Neural progenitor cell (in vitro differentiated cells): Measurements from ENCODE around the gene PA2G4. TPM values are rescaled to one million over a fixed set of nuclear protein-coding genes. Genes with fewer than 3 reads are reported as not detected.
"Not testable (repeated sequence)": the region's sequence is repeated elsewhere in the genome, so short reads cannot be mapped to it uniquely, and the experiment has no call there.

Source experiments
- DNase-seq: peaks from one replicate; pipeline ENCODE4 v3.0.0-alpha.2; 2016; ENCODE audit warnings: low spot score
- H2AFZ ChIP-seq: fragments of 200-600 bp; sonication (generic); replicated peaks from 2 replicates; pipeline ENCODE4 v1.6.1; 2016; ENCODE audit warnings: antibody characterized with exemption
- H3F3A ChIP-seq: fragments of 200-600 bp; sonication (generic); 2 replicates; pipeline ENCODE4 v1.6.1; 2016; ENCODE audit warnings: antibody characterized with exemption, low read depth
- H3K27ac ChIP-seq: fragments of 200-600 bp; sonication (generic); 2 replicates; pipeline ENCODE4 v1.5.1; 2016; ENCODE audit warnings: mild to moderate bottlenecking
- H3K27me3 ChIP-seq: fragments of 200-600 bp; sonication (generic); 2 replicates; pipeline ENCODE4 v1.6.1; 2016; ENCODE audit warnings: mild to moderate bottlenecking, moderate library complexity
- H3K36me3 ChIP-seq: fragments of 200-600 bp; sonication (generic); 2 replicates; pipeline ENCODE4 v1.5.1; 2016
- H3K4me1 ChIP-seq: fragments of 200-600 bp; sonication (generic); 2 replicates; pipeline ENCODE4 v1.6.1; 2016; ENCODE audit warnings: mixed run types
- H3K4me2 ChIP-seq: fragments of 200-600 bp; sonication (generic); 2 replicates; pipeline ENCODE4 v1.6.1; 2016
- H3K4me3 ChIP-seq: fragments of 200-600 bp; sonication (generic); 2 replicates; pipeline ENCODE4 v1.5.1; 2016
- H3K79me2 ChIP-seq: fragments of 200-600 bp; sonication (generic); 2 replicates; pipeline ENCODE4 v1.6.1; 2016; ENCODE audit warnings: low read depth
- H3K9ac ChIP-seq: fragments of 200-600 bp; sonication (generic); 2 replicates; pipeline ENCODE4 v1.6.1; 2016
- H3K9me3 ChIP-seq: fragments of 200-600 bp; sonication (generic); 2 replicates; pipeline ENCODE4 v1.5.1; 2016; ENCODE audit warnings: low read depth
- H4K20me1 ChIP-seq: fragments of 200-600 bp; sonication (generic); 2 replicates; pipeline ENCODE4 v1.6.1; 2016; ENCODE audit warnings: low read depth
- H3K27ac Mint-ChIP-seq: 3 replicates; pipeline ENCODE4 v1.8.0; 2021; ENCODE audit warnings: mixed read lengths
- H3K27me3 Mint-ChIP-seq: 2 replicates; pipeline ENCODE4 v1.8.0; 2022; ENCODE audit warnings: low read depth, mild to moderate bottlenecking, inconsistent platforms, moderate library complexity, mixed read lengths; ENCODE audit not compliant: insufficient read depth
- H3K36me3 Mint-ChIP-seq: 3 replicates; pipeline ENCODE4 v1.8.0; 2021; ENCODE audit warnings: mixed read lengths
- H3K4me1 Mint-ChIP-seq: 3 replicates; pipeline ENCODE4 v1.8.0; 2021; ENCODE audit warnings: mixed read lengths
- H3K4me3 Mint-ChIP-seq: 3 replicates; pipeline ENCODE4 v1.8.0; 2021; ENCODE audit warnings: mild to moderate bottlenecking, moderate library complexity, mixed read lengths
- H3K9me3 Mint-ChIP-seq: 3 replicates; pipeline ENCODE4 v1.8.0; 2020; ENCODE audit warnings: mixed read lengths
- EZH2 ChIP-seq: fragments of 200-600 bp; sonication (generic); IDR thresholded peaks from 2 replicates; pipeline ENCODE4 v1.6.1; 2017; ENCODE audit warnings: antibody characterized with exemption, mild to moderate bottlenecking, moderate library complexity
- EZH2phosphoT487 ChIP-seq: fragments of 200-600 bp; sonication (generic); IDR thresholded peaks from 2 replicates; pipeline ENCODE4 v1.6.1; 2017; ENCODE audit warnings: antibody characterized with exemption
- total RNA-seq: library from RNA; depleted of rRNA; stranded (reverse); fragments of >200 nt; gene quantifications from 2 replicates; pipeline ENCODE4 v1.2.3, GENCODE V29; 2015; ENCODE audit warnings: low replicate concordance
- TF ChIP-seq, protein P1 (sequence below): fragments of 200-600 bp; sonication (generic); IDR thresholded peaks from 2 replicates; pipeline ENCODE4 v1.5.1; 2017; ENCODE audit warnings: antibody characterized with exemption, mild to moderate bottlenecking

PA2G4 gene
- total RNA-seq, 1 donor from 2014 or later, result 242 TPM

DNA sequence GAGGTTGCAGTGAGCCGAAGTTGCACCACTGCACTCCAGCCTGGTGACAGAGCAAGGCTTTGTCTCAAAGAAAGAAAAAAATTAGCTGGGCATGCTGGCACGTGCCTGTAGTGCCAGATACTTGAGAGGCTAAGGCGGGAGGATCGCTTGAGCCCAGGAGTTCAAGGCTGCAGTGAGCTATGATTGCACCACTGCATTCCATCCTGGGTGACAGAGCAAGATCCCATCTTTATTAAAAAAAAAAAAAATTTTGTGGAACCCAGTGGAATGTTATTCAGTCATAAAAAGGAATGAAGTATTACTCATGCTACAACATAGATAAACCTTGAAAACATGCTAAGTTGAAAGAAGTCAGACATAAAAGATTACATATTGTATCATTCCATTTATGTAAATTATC is 32.7 kb upstream of the PA2G4 start:
- Histone ChIP-seq H3K4me1 (no peaks in the 10 kb centered on the region), H3K27me3 (no peaks in the 10 kb centered on the region), H3K27ac (no peak overlapping the region), H3K4me2 (no peak overlapping the region), H3K9ac (no peak overlapping the region), H3K9me3 (no peaks in the 10 kb centered on the region), H3K4me3 (no peak overlapping the region), H4K20me1 (no peaks in the 10 kb centered on the region), H3K79me2 (no peaks in the 10 kb centered on the region), H2AFZ (no peak overlapping the region), H3F3A (no peaks in the 10 kb centered on the region), H3K36me3 (no peaks in the 10 kb centered on the region)
- H3K4me1 Mint-ChIP-seq, result no peaks in the 10 kb centered on the region
- no peak overlapping the region for H3K27ac Mint-ChIP-seq
- no peak overlapping the region for H3K4me3 Mint-ChIP-seq
- no peak for TF ChIP-seq EZH2
- TF ChIP-seq, protein P1, sequence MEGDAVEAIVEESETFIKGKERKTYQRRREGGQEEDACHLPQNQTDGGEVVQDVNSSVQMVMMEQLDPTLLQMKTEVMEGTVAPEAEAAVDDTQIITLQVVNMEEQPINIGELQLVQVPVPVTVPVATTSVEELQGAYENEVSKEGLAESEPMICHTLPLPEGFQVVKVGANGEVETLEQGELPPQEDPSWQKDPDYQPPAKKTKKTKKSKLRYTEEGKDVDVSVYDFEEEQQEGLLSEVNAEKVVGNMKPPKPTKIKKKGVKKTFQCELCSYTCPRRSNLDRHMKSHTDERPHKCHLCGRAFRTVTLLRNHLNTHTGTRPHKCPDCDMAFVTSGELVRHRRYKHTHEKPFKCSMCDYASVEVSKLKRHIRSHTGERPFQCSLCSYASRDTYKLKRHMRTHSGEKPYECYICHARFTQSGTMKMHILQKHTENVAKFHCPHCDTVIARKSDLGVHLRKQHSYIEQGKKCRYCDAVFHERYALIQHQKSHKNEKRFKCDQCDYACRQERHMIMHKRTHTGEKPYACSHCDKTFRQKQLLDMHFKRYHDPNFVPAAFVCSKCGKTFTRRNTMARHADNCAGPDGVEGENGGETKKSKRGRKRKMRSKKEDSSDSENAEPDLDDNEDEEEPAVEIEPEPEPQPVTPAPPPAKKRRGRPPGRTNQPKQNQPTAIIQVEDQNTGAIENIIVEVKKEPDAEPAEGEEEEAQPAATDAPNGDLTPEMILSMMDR, result no peak
- TF ChIP-seq EZH2phosphoT487, result no peak
- DNase-seq, result no peak
- peaks cover under 1% of the 10 kb centered on the region for H3K9me3 Mint-ChIP-seq
- H3K36me3 Mint-ChIP-seq, result no peaks in the 10 kb centered on the region
- peaks cover 14% of the 10 kb centered on the region for H3K27me3 Mint-ChIP-seq

DNA sequence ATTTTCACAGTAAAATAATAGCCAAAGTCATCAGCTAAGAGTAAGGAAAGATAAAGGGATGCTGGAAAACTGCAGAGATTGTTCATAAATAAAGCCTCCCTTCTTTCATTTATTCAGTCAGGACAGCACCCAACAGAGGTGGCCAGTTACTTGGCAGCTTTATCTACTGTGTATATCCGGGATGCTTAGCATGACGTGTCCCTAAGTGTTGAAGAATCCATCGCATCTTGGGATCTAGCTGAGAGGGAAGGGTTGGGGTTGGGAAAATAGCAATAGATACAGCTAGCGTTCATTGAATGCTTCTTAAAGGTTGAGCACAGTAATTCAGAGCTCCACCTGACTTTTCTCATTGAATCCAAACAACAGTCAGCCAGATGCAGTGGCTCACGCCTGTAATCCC is 30.0 kb upstream of the PA2G4 start:
- H3K4me1 Mint-ChIP-seq, result peaks cover 3% of the 10 kb centered on the region
- H3K9me3 Mint-ChIP-seq, result peaks cover 6% of the 10 kb centered on the region
- no peak overlapping the region for H3K4me3 Mint-ChIP-seq
- no peak for DNase-seq
- Histone ChIP-seq H3K4me1 (no peaks in the 10 kb centered on the region), H3K9ac (no peak overlapping the region), H3K9me3 (no peaks in the 10 kb centered on the region), H3K27ac (no peak overlapping the region), H3K4me3 (no peak overlapping the region), H4K20me1 (no peaks in the 10 kb centered on the region), H3K4me2 (no peak overlapping the region), H3K36me3 (no peaks in the 10 kb centered on the region), H3K27me3 (peaks cover under 1% of the 10 kb centered on the region), H3F3A (peaks cover 14% of the 10 kb centered on the region), H3K79me2 (no peaks in the 10 kb centered on the region), H2AFZ (no peak overlapping the region)
- no peaks in the 10 kb centered on the region for H3K36me3 Mint-ChIP-seq
- no peak overlapping the region for H3K27ac Mint-ChIP-seq
- peaks cover 19% of the 10 kb centered on the region for H3K27me3 Mint-ChIP-seq
- no peak for TF ChIP-seq EZH2
- TF ChIP-seq, protein P1, result no peak
- TF ChIP-seq EZH2phosphoT487, result no peak

GRCh38 chr12:56077966-56078365 is 26.4 kb upstream of the PA2G4 start:
- H3K4me3 ChIP-seq, H3K27ac ChIP-seq, H3K9ac ChIP-seq, H2AFZ ChIP-seq, H3K9me3 Mint-ChIP-seq, H3K4me3 Mint-ChIP-seq, H3K9me3 ChIP-seq, H4K20me1 ChIP-seq, H3K4me2 ChIP-seq, H3K36me3 ChIP-seq, H3K36me3 Mint-ChIP-seq, H3K27ac Mint-ChIP-seq, H3K79me2 ChIP-seq, H3K4me1 Mint-ChIP-seq, DNase-seq: not testable (repeated sequence)
- peaks cover 16% of the 10 kb centered on the region for H3K4me1 ChIP-seq
- peaks cover 24% of the 10 kb centered on the region for H3K27me3 Mint-ChIP-seq
- H3K27me3 ChIP-seq, result peaks cover 25% of the 10 kb centered on the region
- peaks cover 27% of the 10 kb centered on the region for H3F3A ChIP-seq

- peaks cover 25% of the 10 kb centered on the region for H3K27me3 ChIP-seq
- no peaks in the 10 kb centered on the region for H3K79me2 ChIP-seq
- H3K4me3 Mint-ChIP-seq, result peak overlapping the region; percentile 83
- no peaks in the 10 kb centered on the region for H3K36me3 Mint-ChIP-seq
- H3K9me3 Mint-ChIP-seq, result peaks cover 6% of the 10 kb centered on the region
- DNase-seq, result no peak
- no peaks in the 10 kb centered on the region for H3K36me3 ChIP-seq
- no peak overlapping the region for H3K9ac ChIP-seq
- peaks cover 27% of the 10 kb centered on the region for H3F3A ChIP-seq
- peak overlapping the region; percentile 98 for H3K4me2 ChIP-seq
- H3K4me3 ChIP-seq, result no peak overlapping the region
- no peak overlapping the region for H2AFZ ChIP-seq
- H3K27ac ChIP-seq, result no peak overlapping the region
- H3K4me1 ChIP-seq, result peaks cover 16% of the 10 kb centered on the region
- H4K20me1 ChIP-seq, result no peaks in the 10 kb centered on the region
- peak overlapping the region; percentile 66 for H3K27ac Mint-ChIP-seq
- TF ChIP-seq, protein P1, result no peak
- TF ChIP-seq EZH2, result no peak
- TF ChIP-seq EZH2phosphoT487, result no peak
- peaks cover 8% of the 10 kb centered on the region for H3K4me1 Mint-ChIP-seq
- peaks cover 22% of the 10 kb centered on the region for H3K27me3 Mint-ChIP-seq
- H3K9me3 ChIP-seq, result no peaks in the 10 kb centered on the region
These were observed 25.9 kb upstream of the PA2G4 start for GRCh38 chr12:56078427-56078826.
